Measurements from ENCODE around the gene LYRM2. TPM values are rescaled to one million over a fixed set of nuclear protein-coding genes. Genes with fewer than 3 reads are reported as not detected.

Gene LYRM2
- total RNA-seq, 1 experiment from 2014 or later = 36.8 TPM

DNA sequence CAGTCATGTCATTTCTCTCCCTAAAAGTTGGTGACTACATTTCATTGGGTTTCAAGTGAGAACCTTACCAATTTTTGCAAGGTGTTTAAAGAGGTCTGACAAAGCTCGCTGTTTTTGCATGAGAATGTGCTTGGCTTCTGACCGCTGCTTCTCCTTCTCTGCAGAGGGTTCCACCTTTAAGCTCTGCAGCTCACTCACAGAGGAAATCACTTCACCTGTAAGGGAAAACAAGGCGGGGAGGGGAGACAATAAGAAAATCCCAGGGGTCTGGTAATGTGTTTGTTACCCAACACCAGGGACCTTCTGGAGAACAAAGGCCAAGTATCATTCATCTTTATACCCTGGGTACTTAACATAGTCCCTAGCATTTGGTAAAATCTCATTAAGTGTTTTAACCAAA is 40.0 kb upstream of the LYRM2 start:
- no peak overlapping the region for H3K27ac Mint-ChIP-seq (ENCODE audit: unreplicated experiment)
- CTCF ChIA-PET = no interaction called here
- no TSS peak for BruUV-seq (replicated peaks)
- no peak for TF ChIP-seq CTCF (IDR thresholded peaks at IDR 0.05; ENCODE audit: unreplicated experiment)
- no peaks in the 10 kb centered on the region for H3K27me3 Mint-ChIP-seq (ENCODE audit: unreplicated experiment)
- intact Hi-C loops (cut with micrococcal nuclease; ENCODE audit: unreplicated experiment) = no loop called here
- H3K4me1 Mint-ChIP-seq (ENCODE audit: low read depth, unreplicated experiment) = no peaks in the 10 kb centered on the region
- H3K4me3 Mint-ChIP-seq (ENCODE audit: low read depth, unreplicated experiment) = no peak overlapping the region
- H3K9me3 Mint-ChIP-seq (ENCODE audit: low read depth, unreplicated experiment) = no peaks in the 10 kb centered on the region
- peaks cover 34% of the 10 kb centered on the region for H3K36me3 Mint-ChIP-seq (ENCODE audit: insufficient read depth, unreplicated experiment)
- no peak for DNase-seq

- Mint-ChIP-seq H3K4me1 (ENCODE audit: low read depth, unreplicated experiment) (no peaks in the 10 kb centered on the region), H3K4me3 (ENCODE audit: low read depth, unreplicated experiment) (no peak overlapping the region), H3K36me3 (ENCODE audit: insufficient read depth, unreplicated experiment) (peaks cover 22% of the 10 kb centered on the region), H3K27ac (ENCODE audit: unreplicated experiment) (no peak overlapping the region), H3K9me3 (ENCODE audit: low read depth, unreplicated experiment) (no peaks in the 10 kb centered on the region), H3K27me3 (ENCODE audit: unreplicated experiment) (no peaks in the 10 kb centered on the region)
- no peak for TF ChIP-seq CTCF (IDR thresholded peaks at IDR 0.05; ENCODE audit: unreplicated experiment)
- DNase-seq = no peak
- intact Hi-C loops (cut with micrococcal nuclease; ENCODE audit: unreplicated experiment) = no loop called here
- no TSS peak for BruUV-seq (replicated peaks)
- CTCF ChIA-PET = interaction anchor here (0.9 kb wide), 1 partner anchor 38 kb away, joined by 3 read pairs; the partner anchor contains the start of gene LYRM2
Measured at GRCh38 chr6:89675949-89676748, 37.6 kb upstream of the LYRM2 start.

GRCh38 chr6:89670935-89671565 is 32.5 kb upstream of the LYRM2 start:
- CTCF ChIA-PET = no interaction called here
- no peak for TF ChIP-seq CTCF (IDR thresholded peaks at IDR 0.05; ENCODE audit: unreplicated experiment)
- intact Hi-C loops (cut with micrococcal nuclease; ENCODE audit: unreplicated experiment) = no loop called here
- H3K36me3 Mint-ChIP-seq (ENCODE audit: insufficient read depth, unreplicated experiment) = peaks cover 28% of the 10 kb centered on the region
- DNase-seq = no peak
- no peaks in the 10 kb centered on the region for H3K9me3 Mint-ChIP-seq (ENCODE audit: low read depth, unreplicated experiment)
- no TSS peak for BruUV-seq (replicated peaks)
- H3K4me3 Mint-ChIP-seq (ENCODE audit: low read depth, unreplicated experiment) = no peak overlapping the region
- H3K4me1 Mint-ChIP-seq (ENCODE audit: low read depth, unreplicated experiment) = no peaks in the 10 kb centered on the region
- no peak overlapping the region for H3K27ac Mint-ChIP-seq (ENCODE audit: unreplicated experiment)
- H3K27me3 Mint-ChIP-seq (ENCODE audit: unreplicated experiment) = no peaks in the 10 kb centered on the region

DNA sequence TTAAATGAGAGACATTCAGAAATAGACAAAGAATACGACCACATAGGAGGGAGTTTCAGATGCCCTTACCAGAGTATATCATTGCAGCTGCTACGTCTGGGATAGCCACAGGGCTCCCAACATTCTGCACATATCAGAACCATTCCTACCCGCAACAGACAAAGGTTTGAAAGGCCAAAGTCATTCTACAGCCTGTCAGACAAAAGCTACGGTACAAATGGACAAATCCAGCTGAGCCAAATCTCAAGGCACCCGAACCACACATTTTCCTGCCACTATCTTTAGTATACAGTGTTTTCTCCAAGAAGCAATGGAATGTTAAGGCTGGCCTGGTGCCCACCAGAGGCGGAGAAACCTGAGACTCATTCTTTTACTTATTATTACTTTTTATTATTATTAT is 30.5 kb upstream of the LYRM2 start:
- H3K27me3 Mint-ChIP-seq (ENCODE audit: unreplicated experiment) = no peaks in the 10 kb centered on the region
- no TSS peak for BruUV-seq (replicated peaks)
- no peak overlapping the region for H3K4me3 Mint-ChIP-seq (ENCODE audit: low read depth, unreplicated experiment)
- DNase-seq = no peak
- no peaks in the 10 kb centered on the region for H3K9me3 Mint-ChIP-seq (ENCODE audit: low read depth, unreplicated experiment)
- no peak overlapping the region for H3K27ac Mint-ChIP-seq (ENCODE audit: unreplicated experiment)
- intact Hi-C loops (cut with micrococcal nuclease; ENCODE audit: unreplicated experiment) = no loop called here
- CTCF ChIA-PET = no interaction called here
- no peak for TF ChIP-seq CTCF (IDR thresholded peaks at IDR 0.05; ENCODE audit: unreplicated experiment)
- H3K4me1 Mint-ChIP-seq (ENCODE audit: low read depth, unreplicated experiment) = no peaks in the 10 kb centered on the region
- H3K36me3 Mint-ChIP-seq (ENCODE audit: insufficient read depth, unreplicated experiment) = peaks cover 27% of the 10 kb centered on the region

Measured in Calu3 (cell line).